HUES48 (cell line): Measurements from ENCODE around the gene NDUFA7.

Experiments used
- H3K27ac ChIP-seq: one replicate; pipeline ENCODE4 v1.7.0; 2013; ENCODE audit warnings: low read depth, low read length, inconsistent platforms
- H3K27me3 ChIP-seq: 2 replicates; pipeline ENCODE4 v1.6.1; 2013; ENCODE audit warnings: mild to moderate bottlenecking, low read length; ENCODE audit not compliant: control insufficient read depth, insufficient read depth
- H3K36me3 ChIP-seq: 2 replicates; pipeline ENCODE4 v1.6.1; 2013; ENCODE audit warnings: low read length; ENCODE audit not compliant: control insufficient read depth, insufficient read depth
- H3K4me1 ChIP-seq: 2 replicates; pipeline ENCODE4 v1.6.1; 2013; ENCODE audit warnings: mild to moderate bottlenecking, low read length; ENCODE audit not compliant: control insufficient read depth, insufficient read depth
- H3K4me3 ChIP-seq: 2 replicates; pipeline ENCODE4 v1.5.1; 2013; ENCODE audit warnings: mild to moderate bottlenecking, low read depth, low read length
- H3K9ac ChIP-seq: 2 replicates; pipeline ENCODE4 v1.6.1; 2013; ENCODE audit warnings: mild to moderate bottlenecking, low read depth, low read length, moderate library complexity
- H3K9me3 ChIP-seq: 2 replicates; pipeline ENCODE4 v1.6.1; 2013; ENCODE audit warnings: low read length; ENCODE audit not compliant: control insufficient read depth, insufficient read depth

Gene NDUFA7

GRCh38 chr19:8311461-8312260 is 9.5 kb downstream of the NDUFA7 start:
- Histone ChIP-seq H3K4me1 (peaks cover 10% of the 10 kb centered on the region; the same call in 1 of the 2 replicates), H3K36me3 (peaks cover 58% of the 10 kb centered on the region), H3K9me3 (no peaks in the 10 kb centered on the region), H3K27me3 (no peaks in the 10 kb centered on the region), H3K27ac (no peak overlapping the region), H3K4me3 (no peak overlapping the region), H3K9ac (no peak overlapping the region)

GRCh38 chr19:8310342-8311055 is 10.7 kb downstream of the NDUFA7 start:
- H3K9ac ChIP-seq = no peak overlapping the region
- no peaks in the 10 kb centered on the region for H3K27me3 ChIP-seq
- H3K4me3 ChIP-seq = no peak overlapping the region
- H3K27ac ChIP-seq = no peak overlapping the region
- H3K9me3 ChIP-seq = no peaks in the 10 kb centered on the region
- H3K36me3 ChIP-seq = peaks cover 52% of the 10 kb centered on the region
- peaks cover 10% of the 10 kb centered on the region; the same call in 1 of the 2 replicates for H3K4me1 ChIP-seq

GRCh38 chr19:8308891-8309291 is 12.3 kb downstream of the NDUFA7 start:
- Histone ChIP-seq H3K4me1 (peaks cover 13% of the 10 kb centered on the region), H3K27ac (peak overlapping the region; percentile 82), H3K4me3 (peak overlapping the region; percentile 81), H3K9ac (no peak overlapping the region), H3K36me3 (peaks cover 37% of the 10 kb centered on the region), H3K9me3 (no peaks in the 10 kb centered on the region), H3K27me3 (no peaks in the 10 kb centered on the region)

GRCh38 chr19:8307965-8308866 is 13.0 kb downstream of the NDUFA7 start, which contains the start of gene CD320:
Gene CD320, minus strand, starts transcription at chr19:8308358. Its CDS starts 68 bp downstream, at chr19:8308290.
- Histone ChIP-seq H3K27ac (peak within 1 kb of the TSS; percentile 82), H3K27me3 (no peaks in the 10 kb centered on the region), H3K36me3 (peaks cover 36% of the 10 kb centered on the region), H3K9me3 (no peaks in the 10 kb centered on the region), H3K4me3 (peak within 1 kb of the TSS; percentile 81), H3K9ac (peak within 1 kb of the TSS; percentile 82), H3K4me1 (peaks cover 13% of the 10 kb centered on the region)

- Histone ChIP-seq H3K4me1 (peaks cover 13% of the 10 kb centered on the region), H3K27ac (peak overlapping the region; percentile 82)
Observed at GRCh38 chr19:8307400-8307964, 13.7 kb downstream of the NDUFA7 start.

GRCh38 chr19:8306235-8307054 is 14.7 kb downstream of the NDUFA7 start:
- no peaks in the 10 kb centered on the region for H3K27me3 ChIP-seq
- no peaks in the 10 kb centered on the region for H3K9me3 ChIP-seq
- peaks cover 38% of the 10 kb centered on the region for H3K36me3 ChIP-seq
- H3K4me1 ChIP-seq = peaks cover 13% of the 10 kb centered on the region
- H3K4me3 ChIP-seq = no peak overlapping the region
- no peak overlapping the region for H3K9ac ChIP-seq
- H3K27ac ChIP-seq = no peak overlapping the region

More at GRCh38 chr19:8307400-8307964, 13.7 kb downstream of the NDUFA7 start:
- Histone ChIP-seq H3K9me3 (no peaks in the 10 kb centered on the region), H3K36me3 (peaks cover 39% of the 10 kb centered on the region), H3K4me3 (peak overlapping the region; percentile 81), H3K27me3 (no peaks in the 10 kb centered on the region), H3K9ac (peak overlapping the region; percentile 82)

- peaks cover 13% of the 10 kb centered on the region for H3K4me1 ChIP-seq
- H3K36me3 ChIP-seq = peaks cover 32% of the 10 kb centered on the region
- no peaks in the 10 kb centered on the region for H3K27me3 ChIP-seq
- H3K27ac ChIP-seq = no peak overlapping the region
- no peak overlapping the region for H3K9ac ChIP-seq
- H3K9me3 ChIP-seq = no peaks in the 10 kb centered on the region
- no peak overlapping the region for H3K4me3 ChIP-seq
Observed at GRCh38 chr19:8305798-8306197, 15.4 kb downstream of the NDUFA7 start.

- no peak overlapping the region for H3K4me3 ChIP-seq
- H3K36me3 ChIP-seq = peaks cover 26% of the 10 kb centered on the region
- no peaks in the 10 kb centered on the region for H3K9me3 ChIP-seq
- H3K9ac ChIP-seq = no peak overlapping the region
- peaks cover 13% of the 10 kb centered on the region for H3K4me1 ChIP-seq
- no peaks in the 10 kb centered on the region for H3K27me3 ChIP-seq
- no peak overlapping the region for H3K27ac ChIP-seq
Observed at GRCh38 chr19:8304841-8305621, 16.1 kb downstream of the NDUFA7 start.

- no peak overlapping the region for H3K9ac ChIP-seq
- no peak overlapping the region for H3K4me3 ChIP-seq
- peaks cover 8% of the 10 kb centered on the region; the same call in 1 of the 2 replicates for H3K4me1 ChIP-seq
- H3K27ac ChIP-seq = no peak overlapping the region
- H3K36me3 ChIP-seq = peaks cover 19% of the 10 kb centered on the region
- no peaks in the 10 kb centered on the region for H3K9me3 ChIP-seq
- H3K27me3 ChIP-seq = no peaks in the 10 kb centered on the region
Observed at GRCh38 chr19:8302734-8303133, 18.4 kb downstream of the NDUFA7 start.
